HL-60 (cell line): ENCODE measurements around the gene CORO2A.

Source experiments
- DNase-seq, 2 experiments: peaks; one replicate each; pipeline ENCODE4 v3.0.0-alpha.2; 2010 to 2020; ENCODE audit warnings: low read depth in 1 of 2, low spot score in 1 of 2
- H3K27ac ChIP-seq: fragments of 250-450 bp; sonication (Bioruptor Pico); replicated peaks from 2 replicates; pipeline ENCODE4 v1.5.1; 2020; ENCODE audit warnings: mild to moderate bottlenecking, moderate library complexity
- H3K27me3 ChIP-seq: fragments of 250-450 bp; sonication (Bioruptor Pico); 2 replicates; pipeline ENCODE4 v1.5.1; 2021; ENCODE audit warnings: mild to moderate bottlenecking, moderate library complexity; ENCODE audit not compliant: insufficient read depth, poor library complexity, severe bottlenecking
- H3K4me3 ChIP-seq: replicated peaks from 2 replicates; pipeline ENCODE4 v1.5.1; 2011; ENCODE audit warnings: mild to moderate bottlenecking, control low read depth, low read length; ENCODE audit not compliant: insufficient read depth
- GABPA ChIP-seq: IDR thresholded peaks from 2 replicates; pipeline ENCODE4 v1.6.1; 2012; ENCODE audit warnings: low read depth
- POLR2AphosphoS5 ChIP-seq: IDR thresholded peaks from 2 replicates; pipeline ENCODE4 v1.6.1; 2012; ENCODE audit warnings: low read depth
- REST ChIP-seq: IDR thresholded peaks from 2 replicates; pipeline ENCODE4 v1.6.1; 2012; ENCODE audit warnings: low read depth; ENCODE audit not compliant: insufficient replicate concordance
- SPI1 ChIP-seq: IDR thresholded peaks from 2 replicates; pipeline ENCODE4 v1.6.1; 2012; ENCODE audit warnings: low read depth, mild to moderate bottlenecking, borderline replicate concordance
- long read RNA-seq: library from polyadenylated mRNA; unstranded; transcript quantifications from one replicate; pipeline ENCODE4 v2.0.0, GENCODE V29; 2020
- TF ChIP-seq, protein P1 (sequence below): IDR thresholded peaks from one replicate; pipeline ENCODE4 v1.5.1; 2011; ENCODE audit warnings: low read length, control low read depth, inconsistent platforms; ENCODE audit not compliant: insufficient read depth

The CORO2A gene
- long read RNA-seq, full-length matches to known transcripts, result 98 of 189 reads
- long read RNA-seq, partial matches to known transcripts, result 19 of 189 reads
- long read RNA-seq, other reads (novel, unspliced or antisense), result 72 of 189 reads

DNA sequence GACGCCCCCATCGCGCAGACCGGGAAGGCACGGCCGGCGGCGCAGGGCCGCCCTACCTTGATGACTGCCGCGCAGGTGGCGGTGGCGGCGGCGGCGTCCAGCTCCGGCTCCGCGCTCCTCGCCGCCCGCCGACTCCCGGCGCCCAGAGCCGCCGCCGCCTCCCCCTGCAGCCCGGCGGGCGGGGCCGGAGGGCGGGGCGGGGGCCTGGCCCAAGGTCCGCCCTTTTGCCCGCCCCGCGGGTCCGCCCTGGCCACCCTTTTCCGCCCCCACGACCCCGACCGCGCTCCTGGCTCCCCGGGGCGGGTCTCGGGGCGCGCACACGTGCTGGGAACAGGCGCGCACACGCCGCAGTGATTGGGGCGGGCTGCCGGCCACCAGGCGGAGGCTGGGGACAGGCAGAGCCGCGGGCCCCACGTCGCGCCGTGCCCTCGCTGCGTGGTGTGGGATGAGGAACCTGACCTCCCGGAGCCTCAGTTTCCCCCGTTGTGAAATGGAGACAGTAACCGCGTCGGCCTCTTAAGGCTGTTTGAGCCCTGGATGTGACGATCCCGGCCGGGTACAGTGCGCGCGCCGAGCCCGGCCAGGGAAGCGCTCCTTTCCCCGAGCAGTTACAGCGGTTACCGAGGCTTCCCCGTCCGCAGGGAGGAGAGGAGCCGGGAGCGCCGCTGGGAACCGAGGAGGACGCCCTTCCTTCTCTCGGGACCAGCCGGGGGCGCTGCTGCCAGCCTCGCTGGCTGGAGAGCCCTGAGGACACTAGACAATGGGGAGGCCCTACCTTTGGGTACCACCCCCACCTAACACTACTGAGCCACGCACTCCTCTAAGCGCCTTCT, at the start of gene CORO2A:
TSS of gene CORO2A (minus strand) at position 135 of the 833 bp plus-strand sequence. CDS start 34,977 bp downstream, outside the sequence.
- Histone ChIP-seq H3K27ac (peak within 1 kb of the TSS; percentile 62), H3K27me3 (no peaks in the 10 kb centered on the region), H3K4me3 (peak within 1 kb of the TSS; percentile 85)
- peak; percentile 69 to 75 for DNase-seq
- no peak for TF ChIP-seq SPI1
- peak; percentile 45; the same call in 1 of the 2 replicates for TF ChIP-seq POLR2AphosphoS5
- TF ChIP-seq, protein P1, sequence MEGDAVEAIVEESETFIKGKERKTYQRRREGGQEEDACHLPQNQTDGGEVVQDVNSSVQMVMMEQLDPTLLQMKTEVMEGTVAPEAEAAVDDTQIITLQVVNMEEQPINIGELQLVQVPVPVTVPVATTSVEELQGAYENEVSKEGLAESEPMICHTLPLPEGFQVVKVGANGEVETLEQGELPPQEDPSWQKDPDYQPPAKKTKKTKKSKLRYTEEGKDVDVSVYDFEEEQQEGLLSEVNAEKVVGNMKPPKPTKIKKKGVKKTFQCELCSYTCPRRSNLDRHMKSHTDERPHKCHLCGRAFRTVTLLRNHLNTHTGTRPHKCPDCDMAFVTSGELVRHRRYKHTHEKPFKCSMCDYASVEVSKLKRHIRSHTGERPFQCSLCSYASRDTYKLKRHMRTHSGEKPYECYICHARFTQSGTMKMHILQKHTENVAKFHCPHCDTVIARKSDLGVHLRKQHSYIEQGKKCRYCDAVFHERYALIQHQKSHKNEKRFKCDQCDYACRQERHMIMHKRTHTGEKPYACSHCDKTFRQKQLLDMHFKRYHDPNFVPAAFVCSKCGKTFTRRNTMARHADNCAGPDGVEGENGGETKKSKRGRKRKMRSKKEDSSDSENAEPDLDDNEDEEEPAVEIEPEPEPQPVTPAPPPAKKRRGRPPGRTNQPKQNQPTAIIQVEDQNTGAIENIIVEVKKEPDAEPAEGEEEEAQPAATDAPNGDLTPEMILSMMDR, result peak; percentile 28
- TF ChIP-seq REST, result no peak
- no peak for TF ChIP-seq GABPA

- peak in 1 of 2 experiments; percentile 60 for DNase-seq
- H3K4me3 ChIP-seq, result no peak overlapping the region
- peak overlapping the region; percentile 55 for H3K27ac ChIP-seq
- TF ChIP-seq, protein P1, result no peak
- TF ChIP-seq REST (no peak), POLR2AphosphoS5 (no peak), GABPA (no peak), SPI1 (peak; percentile 59; the same call in 1 of the 2 replicates)
- H3K27me3 ChIP-seq, result no peaks in the 10 kb centered on the region
Observed at GRCh38 chr9:98241357-98242300, 49.2 kb upstream of the CORO2A start.

- TF ChIP-seq POLR2AphosphoS5 (no peak), REST (no peak), SPI1 (no peak), GABPA (no peak)
- TF ChIP-seq, protein P1, result no peak
Observed at GRCh38 chr9:98240475-98240874, 48.0 kb upstream of the CORO2A start.

More at GRCh38 chr9:98240475-98240874, 48.0 kb upstream of the CORO2A start:
- DNase-seq, result peak in 1 of 2 experiments; percentile 68
- no peak overlapping the region for H3K4me3 ChIP-seq
- no peaks in the 10 kb centered on the region for H3K27me3 ChIP-seq
- no peak overlapping the region for H3K27ac ChIP-seq
